NCI-H2227 treated with DMSO at 0.1 percent for 48 hours (cell line): ENCODE measurements around the gene PLEKHA6.

Experiments used
- DNase-seq: peaks from one replicate; lab custom pipeline; 2025; lab: John Stamatoyannopoulos, UW

PLEKHA6 gene, protein sequence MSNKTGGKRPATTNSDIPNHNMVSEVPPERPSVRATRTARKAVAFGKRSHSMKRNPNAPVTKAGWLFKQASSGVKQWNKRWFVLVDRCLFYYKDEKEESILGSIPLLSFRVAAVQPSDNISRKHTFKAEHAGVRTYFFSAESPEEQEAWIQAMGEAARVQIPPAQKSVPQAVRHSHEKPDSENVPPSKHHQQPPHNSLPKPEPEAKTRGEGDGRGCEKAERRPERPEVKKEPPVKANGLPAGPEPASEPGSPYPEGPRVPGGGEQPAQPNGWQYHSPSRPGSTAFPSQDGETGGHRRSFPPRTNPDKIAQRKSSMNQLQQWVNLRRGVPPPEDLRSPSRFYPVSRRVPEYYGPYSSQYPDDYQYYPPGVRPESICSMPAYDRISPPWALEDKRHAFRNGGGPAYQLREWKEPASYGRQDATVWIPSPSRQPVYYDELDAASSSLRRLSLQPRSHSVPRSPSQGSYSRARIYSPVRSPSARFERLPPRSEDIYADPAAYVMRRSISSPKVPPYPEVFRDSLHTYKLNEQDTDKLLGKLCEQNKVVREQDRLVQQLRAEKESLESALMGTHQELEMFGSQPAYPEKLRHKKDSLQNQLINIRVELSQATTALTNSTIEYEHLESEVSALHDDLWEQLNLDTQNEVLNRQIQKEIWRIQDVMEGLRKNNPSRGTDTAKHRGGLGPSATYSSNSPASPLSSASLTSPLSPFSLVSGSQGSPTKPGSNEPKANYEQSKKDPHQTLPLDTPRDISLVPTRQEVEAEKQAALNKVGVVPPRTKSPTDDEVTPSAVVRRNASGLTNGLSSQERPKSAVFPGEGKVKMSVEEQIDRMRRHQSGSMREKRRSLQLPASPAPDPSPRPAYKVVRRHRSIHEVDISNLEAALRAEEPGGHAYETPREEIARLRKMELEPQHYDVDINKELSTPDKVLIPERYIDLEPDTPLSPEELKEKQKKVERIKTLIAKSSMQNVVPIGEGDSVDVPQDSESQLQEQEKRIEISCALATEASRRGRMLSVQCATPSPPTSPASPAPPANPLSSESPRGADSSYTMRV

DNA sequence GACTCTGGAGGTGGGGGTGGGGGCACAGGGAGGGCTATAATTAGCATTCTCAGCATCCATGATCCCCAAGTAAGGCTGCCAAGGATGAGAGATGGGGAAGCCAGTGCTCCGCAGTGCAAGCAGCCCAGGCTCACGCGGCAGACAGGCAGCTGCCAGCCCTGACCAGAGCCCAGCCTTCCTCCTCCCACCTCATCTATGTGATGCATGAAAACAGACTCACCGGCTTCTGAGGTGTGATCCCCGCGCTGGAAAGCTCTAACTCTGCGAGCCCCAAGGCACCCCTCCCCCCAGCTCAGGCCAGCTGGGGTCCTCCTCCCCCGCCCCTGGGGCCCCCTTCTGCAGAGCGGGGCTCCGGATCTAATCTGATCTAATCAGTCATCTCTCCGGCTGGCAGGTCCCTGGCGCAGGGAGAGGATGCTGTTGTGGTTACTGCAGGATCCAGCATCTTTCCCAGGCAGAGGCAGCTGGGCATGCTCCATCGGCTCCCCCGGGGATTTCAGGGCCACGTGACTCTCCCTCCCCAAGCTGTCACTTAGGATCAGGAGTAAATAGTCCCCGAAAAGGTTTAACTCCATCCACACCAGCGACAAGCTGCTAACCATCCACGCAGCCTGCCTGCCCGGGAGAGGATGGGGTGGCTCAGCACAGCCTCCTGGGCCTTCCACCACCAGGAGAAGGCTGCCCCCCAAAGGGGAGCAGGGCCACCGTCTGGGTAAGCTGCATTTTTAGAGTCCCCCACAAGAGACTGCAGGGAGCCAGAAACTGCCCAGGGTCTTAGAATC is at the start of gene PLEKHA6:
TSS of gene PLEKHA6 (minus strand) at position 456 of the 782 bp plus-strand sequence. CDS start 86,202 bp downstream, outside the sequence.
- DNase-seq, result peak; percentile 60

GRCh38 chr1:204409123-204409522 is 49.4 kb upstream of the PLEKHA6 start:
- no peak for DNase-seq

DNA sequence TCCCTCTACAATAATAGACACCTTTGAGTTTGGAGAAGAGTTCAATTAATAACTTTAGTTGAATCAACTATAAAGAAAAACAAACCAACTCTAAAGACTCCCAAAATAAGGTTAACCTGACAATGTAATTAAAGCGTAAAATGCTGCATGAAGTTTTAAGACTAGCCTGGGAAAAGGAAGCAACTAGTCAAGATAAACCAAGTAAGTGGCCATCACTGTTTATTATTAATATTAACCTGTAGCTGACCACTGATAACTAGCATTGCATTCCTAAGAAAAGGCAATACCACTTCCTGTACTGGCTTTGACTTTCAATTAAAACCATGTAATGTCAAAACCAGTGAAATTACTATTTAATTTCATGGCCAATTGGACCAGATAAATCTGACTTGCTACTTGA is 48.9 kb upstream of the PLEKHA6 start:
- DNase-seq, result no peak

GRCh38 chr1:204408074-204408507 is 48.4 kb upstream of the PLEKHA6 start:
- peak; percentile 39 for DNase-seq

- no peak for DNase-seq
Measured at GRCh38 chr1:204407295-204407971, 47.7 kb upstream of the PLEKHA6 start.

GRCh38 chr1:204406621-204407020 is 46.9 kb upstream of the PLEKHA6 start:
- no peak for DNase-seq

- no peak for DNase-seq
Measured at GRCh38 chr1:204405988-204406387, 46.3 kb upstream of the PLEKHA6 start.

- no peak for DNase-seq
Measured at GRCh38 chr1:204404629-204405028, 44.9 kb upstream of the PLEKHA6 start.

DNA sequence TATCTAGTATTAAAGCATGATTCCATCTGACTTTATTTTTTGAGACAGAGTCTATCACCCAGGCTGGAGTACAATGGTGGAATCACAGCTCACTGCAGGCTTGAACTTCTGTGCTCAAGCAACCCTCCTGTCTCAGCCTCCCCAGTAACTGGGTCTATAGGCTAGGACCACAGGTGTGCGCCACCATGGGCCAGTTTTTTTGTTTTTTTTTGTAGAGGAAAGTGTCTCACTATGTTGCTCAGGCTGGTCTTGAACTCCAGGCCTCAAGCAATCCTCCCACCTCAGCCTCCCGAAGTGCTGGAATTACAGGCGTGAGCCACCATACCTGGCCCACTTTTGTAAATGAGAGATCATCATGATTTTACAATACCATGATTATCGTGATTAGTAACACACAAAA is 42.7 kb upstream of the PLEKHA6 start:
- no peak for DNase-seq

- no peak for DNase-seq
Measured at GRCh38 chr1:204401730-204402129, 42.0 kb upstream of the PLEKHA6 start.

DNA sequence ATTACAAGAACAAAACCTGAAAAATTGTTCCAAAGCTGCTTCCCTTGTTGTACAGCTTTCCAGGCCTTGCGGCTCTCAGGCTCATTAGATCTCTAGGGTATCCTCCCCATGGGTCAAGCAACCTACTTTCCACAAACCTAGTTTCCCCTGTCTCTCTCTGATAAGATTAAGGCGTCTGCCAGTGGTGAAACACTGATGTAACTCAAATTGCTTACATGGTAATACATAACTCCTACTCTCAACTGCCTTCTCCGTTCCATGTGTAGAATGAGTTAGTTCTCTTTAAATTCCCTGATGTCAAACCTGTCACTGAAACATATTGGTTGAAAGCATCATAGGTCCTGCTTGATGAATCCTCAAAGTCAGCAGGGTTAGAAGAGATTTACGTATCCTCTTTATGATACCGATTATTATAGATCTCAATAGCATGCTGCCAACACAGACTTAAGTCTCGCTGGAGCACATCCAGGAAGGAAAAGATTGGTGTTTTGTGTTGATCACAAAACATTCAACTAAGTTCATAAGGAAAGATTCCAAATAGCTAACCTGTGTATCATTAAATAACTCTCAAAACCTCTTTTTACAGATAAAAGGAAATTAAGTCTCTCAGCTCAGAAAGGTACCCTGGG is 41.3 kb upstream of the PLEKHA6 start:
- no peak for DNase-seq

GRCh38 chr1:204398197-204399125 is 38.7 kb upstream of the PLEKHA6 start:
- peak; percentile 89 for DNase-seq

DNA sequence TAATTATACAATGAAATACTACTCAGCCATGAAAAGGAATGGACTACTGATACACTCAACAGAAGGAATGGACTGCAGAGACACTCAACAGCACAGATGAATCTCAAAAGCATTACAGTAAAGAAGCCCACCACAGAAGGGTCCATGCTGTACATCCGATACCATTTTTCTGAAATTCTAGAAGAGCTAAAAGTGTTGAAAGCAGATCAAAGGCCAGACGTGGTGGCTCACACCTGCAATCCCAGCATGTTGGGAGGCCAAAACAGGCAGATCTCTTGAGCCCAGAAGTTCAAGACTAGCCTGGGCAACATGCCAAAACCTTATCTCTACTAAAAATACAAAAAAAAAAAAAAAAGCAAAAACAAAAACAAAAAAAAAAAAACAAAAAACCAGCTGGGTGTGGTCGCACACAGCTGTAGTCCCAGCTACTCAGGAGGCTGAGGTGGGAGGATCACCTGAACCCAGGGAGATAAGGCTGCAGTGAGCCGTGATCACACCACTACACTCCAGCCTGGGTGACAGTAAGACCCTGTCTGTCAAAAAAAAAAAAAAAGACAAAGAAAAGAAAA is 36.4 kb upstream of the PLEKHA6 start:
- no peak for DNase-seq

DNA sequence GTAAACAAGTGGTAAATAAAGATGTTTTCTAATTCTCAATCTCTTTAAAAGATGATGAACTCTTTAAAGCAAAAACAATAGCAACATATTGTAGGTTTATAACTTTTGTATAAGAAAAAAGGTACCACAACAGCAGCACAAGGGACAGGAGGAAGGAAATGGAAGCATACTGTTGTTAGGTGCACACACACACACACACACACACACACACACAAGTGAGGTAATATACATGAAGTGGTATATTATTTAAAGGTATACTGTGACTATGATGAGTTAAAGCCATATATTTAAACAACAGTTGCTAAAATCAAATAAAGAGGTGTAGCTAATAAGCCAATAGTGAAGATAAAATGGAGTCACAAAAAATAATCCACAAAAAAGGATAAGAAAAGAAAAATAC is 31.9 kb upstream of the PLEKHA6 start:
- no peak for DNase-seq

DNA sequence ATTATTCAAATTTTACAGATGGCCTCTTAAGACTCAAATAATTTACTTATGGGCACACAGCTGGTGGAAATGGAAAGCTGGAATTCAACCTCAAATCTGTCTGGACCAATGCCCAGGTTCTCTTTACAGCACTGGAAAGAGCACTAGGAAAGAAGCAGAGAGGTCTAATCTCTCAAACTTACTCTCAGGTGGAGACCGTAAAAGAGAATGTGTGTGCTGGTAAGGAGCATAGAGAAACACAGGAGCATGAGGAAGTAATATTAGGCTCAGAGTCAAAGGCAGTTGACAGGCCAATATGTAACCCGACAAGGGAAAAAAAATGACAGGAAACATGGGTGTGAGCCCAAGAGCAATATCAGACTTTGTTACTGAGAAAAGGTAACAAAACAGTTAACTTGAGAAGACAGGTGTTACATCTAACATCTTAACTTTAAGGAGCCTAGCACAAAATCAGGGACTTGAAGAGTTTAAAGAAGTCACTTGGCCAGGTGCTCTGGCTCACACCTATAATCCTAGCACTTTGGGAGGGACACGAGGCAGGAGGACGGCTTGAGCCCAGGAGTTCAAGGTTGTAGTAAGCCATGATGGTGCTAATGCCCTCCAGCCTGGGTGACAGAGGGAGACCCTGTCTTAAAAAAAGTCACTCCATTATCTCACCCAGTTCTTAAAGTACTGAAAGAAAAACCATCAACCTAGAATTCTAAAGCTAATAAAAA is 31.2 kb upstream of the PLEKHA6 start:
- no peak for DNase-seq

- no peak for DNase-seq
Measured at GRCh38 chr1:204385727-204386126, 26.0 kb upstream of the PLEKHA6 start.

DNA sequence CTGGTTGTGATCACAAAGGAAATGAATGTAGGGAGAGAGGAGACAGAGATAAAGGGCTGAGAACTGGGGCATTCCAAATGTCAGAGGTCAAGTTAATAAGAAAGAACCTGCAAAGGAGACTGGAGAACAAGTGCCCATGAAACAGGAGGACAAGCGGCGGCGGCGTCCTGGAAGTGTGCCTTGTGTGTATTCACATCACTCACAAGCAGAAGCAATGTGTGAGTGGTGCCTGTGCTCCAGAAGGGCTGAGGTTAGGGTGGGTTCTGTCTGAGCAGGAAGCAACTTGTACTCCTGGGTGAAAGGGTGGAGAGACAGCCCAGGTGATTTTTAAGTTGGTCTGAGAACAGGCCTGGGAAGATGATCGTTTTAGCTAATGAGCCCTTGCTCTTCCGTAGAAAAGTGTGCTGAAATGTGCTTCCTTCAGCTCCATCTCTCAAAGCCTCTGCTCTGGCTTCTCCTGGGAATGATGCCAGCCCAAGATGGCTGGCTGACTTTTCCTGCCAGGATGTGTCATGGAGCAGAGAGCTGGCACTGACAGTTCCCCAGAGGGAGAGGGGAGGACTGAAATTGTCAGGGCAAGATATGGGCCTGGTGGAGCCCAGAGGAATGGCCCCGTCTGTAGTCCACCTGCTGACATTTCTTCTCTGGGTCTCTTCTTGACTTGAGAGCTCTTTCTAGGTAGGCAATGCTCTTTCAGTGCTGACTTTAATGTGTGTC is 25.1 kb upstream of the PLEKHA6 start:
- DNase-seq, result no peak
